Measurements from ENCODE around the gene ITGB4. TPM values are rescaled to one million over a fixed set of nuclear protein-coding genes. Genes with fewer than 3 reads are reported as not detected.

ITGB4 gene
- total and polyA plus RNA-seq, 2 donors (not counting 3 experiments of a cell fraction or from before 2014, with no cell fraction given): 4.2 to 6.7 TPM

DNA sequence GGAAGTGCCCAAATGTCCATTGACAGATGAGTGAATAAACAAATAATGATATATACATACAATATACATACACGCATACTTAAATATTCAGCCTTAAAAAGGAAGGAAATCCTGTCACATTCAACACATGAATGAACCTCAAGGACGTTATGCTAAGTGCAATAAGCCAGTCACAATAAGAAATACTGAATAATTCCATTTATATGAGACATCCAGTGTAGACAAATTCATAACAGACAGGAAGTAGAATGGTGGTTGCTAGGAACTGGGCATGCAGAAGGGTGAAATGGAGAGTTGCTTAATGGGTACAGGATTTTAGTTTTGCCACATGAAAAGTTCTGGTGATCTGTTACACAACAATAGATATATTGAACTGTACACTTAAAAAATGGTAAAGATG, 8.8 kb upstream of the ITGB4 start:
- no peak overlapping the region for H3K4me3 ChIP-seq (replicated peaks in 1 of 3; ENCODE audit: insufficient read depth in 1 of 3, low read depth in 1 of 3, low read length in 3 of 3)
- H2AFZ ChIP-seq (ENCODE audit: low read depth, low read length): no peak overlapping the region
- no peaks in the 10 kb centered on the region for H3K9me3 ChIP-seq (replicated peaks; ENCODE audit: control insufficient read depth, insufficient read depth, low read length)
- H4K20me1 ChIP-seq (replicated peaks; ENCODE audit: control insufficient read depth, extremely low read depth, insufficient read depth, low read length): no peaks in the 10 kb centered on the region
- H3K79me2 ChIP-seq (ENCODE audit: control insufficient read depth, insufficient read depth, low read length): no peaks in the 10 kb centered on the region
- H3K27ac ChIP-seq (ENCODE audit: insufficient read depth, low read depth, low read length): no peak overlapping the region
- no TSS peak for BruUV-seq (replicated peaks)
- no peak overlapping the region for H3K9ac ChIP-seq (replicated peaks; ENCODE audit: extremely low read depth, insufficient read depth, low read length)
- H3K36me3 ChIP-seq (ENCODE audit: control insufficient read depth in 2 of 2, extremely low read depth in 1 of 2, insufficient read depth in 2 of 2, low read length in 2 of 2): peaks cover 0 to 5% of the 10 kb centered on the region in 2 experiments
- FAIRE-seq: no peak
- H3K4me2 ChIP-seq (ENCODE audit: insufficient read depth, low read length): no peak overlapping the region
- ChIA-PET POLR2A (no interaction called here), CTCF (interaction anchor here (1.0 kb wide), 1 partner anchor 33 kb away, joined by 3 read pairs; no protein-coding TSS in a partner anchor)
- dilution Hi-C loops (cut with MboI; ENCODE audit: extremely low pct_ligation_motif_present, low sequenced_read_pairs): no loop called here
- DNase-seq (ENCODE audit: low read depth, low spot score): no peak
- H3K9me1 ChIP-seq (replicated peaks; ENCODE audit: control insufficient read depth, extremely low read depth, insufficient read depth, low read length): no peaks in the 10 kb centered on the region
- intact Hi-C loops (cut with micrococcal nuclease): no loop called here
- H3K27me3 ChIP-seq (ENCODE audit: control insufficient read depth in 2 of 2, insufficient read depth in 2 of 2, low read length in 2 of 2): no peaks in the 10 kb centered on the region
- TF ChIP-seq EZH2 (IDR thresholded peaks at IDR 0.05; ENCODE audit: borderline replicate concordance, low read depth, low read length, severe bottlenecking): no peak
- no peak for TF ChIP-seq JUN (IDR thresholded peaks at IDR 0.05; ENCODE audit: borderline replicate concordance, insufficient read depth, insufficient read length, low read depth)
- TF ChIP-seq, protein P1, sequence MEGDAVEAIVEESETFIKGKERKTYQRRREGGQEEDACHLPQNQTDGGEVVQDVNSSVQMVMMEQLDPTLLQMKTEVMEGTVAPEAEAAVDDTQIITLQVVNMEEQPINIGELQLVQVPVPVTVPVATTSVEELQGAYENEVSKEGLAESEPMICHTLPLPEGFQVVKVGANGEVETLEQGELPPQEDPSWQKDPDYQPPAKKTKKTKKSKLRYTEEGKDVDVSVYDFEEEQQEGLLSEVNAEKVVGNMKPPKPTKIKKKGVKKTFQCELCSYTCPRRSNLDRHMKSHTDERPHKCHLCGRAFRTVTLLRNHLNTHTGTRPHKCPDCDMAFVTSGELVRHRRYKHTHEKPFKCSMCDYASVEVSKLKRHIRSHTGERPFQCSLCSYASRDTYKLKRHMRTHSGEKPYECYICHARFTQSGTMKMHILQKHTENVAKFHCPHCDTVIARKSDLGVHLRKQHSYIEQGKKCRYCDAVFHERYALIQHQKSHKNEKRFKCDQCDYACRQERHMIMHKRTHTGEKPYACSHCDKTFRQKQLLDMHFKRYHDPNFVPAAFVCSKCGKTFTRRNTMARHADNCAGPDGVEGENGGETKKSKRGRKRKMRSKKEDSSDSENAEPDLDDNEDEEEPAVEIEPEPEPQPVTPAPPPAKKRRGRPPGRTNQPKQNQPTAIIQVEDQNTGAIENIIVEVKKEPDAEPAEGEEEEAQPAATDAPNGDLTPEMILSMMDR (IDR thresholded peaks at IDR 0.05; ENCODE audit: extremely low read depth in 1 of 2, insufficient read depth in 1 of 2, low read depth in 1 of 2, low read length in 2 of 2): no peak
- TF ChIP-seq POLR2AphosphoS5 (IDR thresholded peaks at IDR 0.05; ENCODE audit: insufficient read depth, low read depth, low read length): no peak
- no peak for TF ChIP-seq MYC (IDR thresholded peaks at IDR 0.05; ENCODE audit: low read depth, low read length)
- TF ChIP-seq, protein P2, sequence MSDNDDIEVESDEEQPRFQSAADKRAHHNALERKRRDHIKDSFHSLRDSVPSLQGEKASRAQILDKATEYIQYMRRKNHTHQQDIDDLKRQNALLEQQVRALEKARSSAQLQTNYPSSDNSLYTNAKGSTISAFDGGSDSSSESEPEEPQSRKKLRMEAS (IDR thresholded peaks at IDR 0.05; ENCODE audit: insufficient read depth, insufficient read length): no peak
- no peak for TF ChIP-seq GATA2 (IDR thresholded peaks at IDR 0.05; ENCODE audit: insufficient read depth, insufficient read length, low read depth, low read length)
- no peak for TF ChIP-seq FOS (IDR thresholded peaks at IDR 0.05; ENCODE audit: borderline replicate concordance, insufficient read depth, low read length)
- TF ChIP-seq POLR2A (IDR thresholded peaks at IDR 0.05; ENCODE audit: low read depth, low read length): no peak
- peaks cover 6% of the 10 kb centered on the region for H3K4me1 ChIP-seq (ENCODE audit: control insufficient read depth, extremely low read depth, insufficient read depth, low read length)
